Activated CD8-positive, alpha-beta memory T cell treated with anti-CD3 and anti-CD28 coated beads, Interleukin-2, amount 50 U/mL, for 24 hours (primary cell): ENCODE results near the gene ST6GALNAC2.
"Not testable (repeated sequence)": the region's sequence is repeated elsewhere in the genome, so short reads cannot be mapped to it uniquely, and the experiment has no call there.

ENCODE experiments used
- DNase-seq: peaks from one replicate; pipeline ENCODE4 v3.0.0-alpha.2; 2020; ENCODE audit errors: extremely low read depth

ST6GALNAC2 gene

GRCh38 chr17:76540381-76541300, 45.0 kb downstream of the ST6GALNAC2 start:
- no peak for DNase-seq

DNA sequence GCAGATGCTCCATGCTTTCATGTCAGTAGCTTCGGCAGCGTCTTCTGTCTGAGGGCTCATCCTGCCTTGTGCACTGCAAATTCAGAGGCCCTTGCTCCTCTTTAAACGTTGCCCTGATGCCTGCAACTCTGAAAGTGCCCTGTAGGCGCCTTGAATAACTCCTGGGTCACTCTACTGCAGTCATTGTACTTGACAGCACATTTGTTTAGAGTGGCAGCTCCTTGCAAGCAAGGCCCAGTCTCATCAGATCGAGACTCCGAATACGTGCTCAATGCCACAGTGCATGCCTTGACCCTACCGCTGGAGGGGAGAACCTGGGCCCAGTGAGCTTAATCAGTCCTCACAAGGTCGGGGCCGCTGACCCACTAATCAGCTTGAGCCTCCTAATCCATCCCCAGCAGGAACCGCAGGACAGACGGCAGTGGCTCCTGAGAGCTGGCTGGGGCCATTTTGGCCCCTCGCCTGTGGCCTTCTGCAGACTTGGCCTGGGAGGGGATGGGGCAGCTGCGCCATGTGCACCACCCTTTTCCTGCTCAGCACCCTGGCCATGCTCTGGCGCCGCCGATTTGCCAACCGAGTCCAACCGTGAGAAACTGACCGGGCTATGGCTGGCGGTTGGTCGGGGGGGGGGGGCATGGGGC, 45.9 kb downstream of the ST6GALNAC2 start, which contains the start of gene PRCD:
Gene PRCD, plus strand, starts transcription at position 414 of the 641 bp plus-strand sequence. Its CDS starts 98 bp downstream, at position 512.
- no peak for DNase-seq

DNA sequence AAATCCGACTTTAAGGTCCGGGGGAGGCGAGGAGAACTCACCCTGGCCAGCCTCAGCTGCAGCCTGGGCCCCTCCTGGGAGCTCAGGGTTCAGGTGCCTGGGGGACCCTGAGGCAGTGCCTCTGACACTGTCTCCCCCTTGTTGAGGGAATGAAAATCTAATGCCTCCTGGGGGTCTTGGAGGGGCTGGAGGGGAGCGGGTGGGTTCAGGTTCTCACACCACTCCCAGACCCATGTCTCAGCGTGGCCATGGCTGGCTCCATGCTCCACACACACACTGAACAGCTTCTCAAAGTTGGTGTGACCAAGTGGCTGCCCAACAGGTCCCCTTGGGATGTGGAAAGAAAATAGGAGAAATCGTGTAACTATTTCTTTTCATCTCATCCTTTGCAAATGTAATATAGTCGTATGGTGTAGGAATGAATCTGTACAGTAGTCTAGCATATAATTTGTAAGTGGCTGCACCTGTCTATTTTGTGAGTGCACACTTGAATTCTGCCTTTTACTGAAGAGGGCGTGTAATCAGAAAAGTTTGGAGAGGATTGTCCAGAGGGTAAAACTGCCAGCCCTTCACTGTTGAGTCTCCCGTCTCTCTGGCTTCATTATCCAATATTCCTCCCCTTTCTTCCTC, 46.6 kb downstream of the ST6GALNAC2 start:
- DNase-seq = no peak

DNA sequence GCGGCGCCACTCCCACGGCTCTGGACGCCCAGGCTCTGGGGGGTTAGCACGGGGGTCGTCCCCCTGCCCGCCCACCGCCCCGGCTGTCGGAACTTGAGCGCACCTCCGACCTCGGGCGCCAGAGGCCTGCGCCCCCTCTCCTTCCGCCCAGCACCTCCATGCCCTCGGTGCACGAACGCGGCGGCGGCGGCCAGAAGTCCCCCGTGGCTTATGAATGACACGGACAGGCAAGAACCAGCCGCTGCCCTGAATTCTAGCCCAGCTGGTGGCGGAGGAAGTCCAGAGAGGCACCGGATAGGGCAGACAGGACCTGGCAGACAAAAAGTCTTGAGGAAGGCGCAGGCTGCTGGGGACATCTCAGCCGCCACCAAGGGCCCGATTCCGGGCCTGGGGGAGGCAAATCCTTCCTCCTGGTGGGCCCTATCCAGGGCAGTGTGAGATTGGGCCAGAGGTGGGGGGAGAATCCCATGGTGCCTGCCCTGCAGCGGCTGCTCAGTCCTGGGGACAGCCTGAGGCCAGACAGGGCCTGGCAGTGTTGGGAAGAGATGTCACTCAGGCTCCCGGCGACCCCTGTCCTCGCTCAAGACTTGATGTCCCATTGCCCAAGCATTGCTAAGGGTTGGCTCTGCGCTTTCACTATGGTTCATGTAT, 47.3 kb downstream of the ST6GALNAC2 start:
- no peak for DNase-seq

GRCh38 chr17:76537578-76538280, 47.9 kb downstream of the ST6GALNAC2 start, which contains the start of gene CYGB:
CYGB (minus strand) TSS chr17:76537709; CDS start chr17:76537542, 167 bp downstream.
- no peak for DNase-seq

DNA sequence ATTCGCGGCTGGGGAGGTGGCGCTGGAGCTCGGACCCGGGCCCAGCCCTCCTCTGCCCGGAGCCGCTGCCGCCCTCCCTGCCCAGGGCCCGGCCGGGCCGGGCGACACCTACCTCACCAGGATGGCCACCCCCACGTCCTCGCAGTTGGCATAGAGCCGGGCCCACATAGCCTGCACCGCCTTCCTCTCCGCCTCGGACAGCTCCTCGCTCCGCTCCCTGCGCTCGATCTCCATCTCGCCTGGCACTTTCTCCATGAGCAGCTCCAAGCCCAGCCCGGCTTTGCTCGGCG, 48.4 kb downstream of the ST6GALNAC2 start:
- no peak for DNase-seq

- no peak for DNase-seq
Measured at GRCh38 chr17:76536511-76537287, 49.0 kb downstream of the ST6GALNAC2 start.

GRCh38 chr17:76535788-76536510, 49.7 kb downstream of the ST6GALNAC2 start:
- DNase-seq = no peak

GRCh38 chr17:76534831-76535732, 50.6 kb downstream of the ST6GALNAC2 start:
- DNase-seq = no peak

DNA sequence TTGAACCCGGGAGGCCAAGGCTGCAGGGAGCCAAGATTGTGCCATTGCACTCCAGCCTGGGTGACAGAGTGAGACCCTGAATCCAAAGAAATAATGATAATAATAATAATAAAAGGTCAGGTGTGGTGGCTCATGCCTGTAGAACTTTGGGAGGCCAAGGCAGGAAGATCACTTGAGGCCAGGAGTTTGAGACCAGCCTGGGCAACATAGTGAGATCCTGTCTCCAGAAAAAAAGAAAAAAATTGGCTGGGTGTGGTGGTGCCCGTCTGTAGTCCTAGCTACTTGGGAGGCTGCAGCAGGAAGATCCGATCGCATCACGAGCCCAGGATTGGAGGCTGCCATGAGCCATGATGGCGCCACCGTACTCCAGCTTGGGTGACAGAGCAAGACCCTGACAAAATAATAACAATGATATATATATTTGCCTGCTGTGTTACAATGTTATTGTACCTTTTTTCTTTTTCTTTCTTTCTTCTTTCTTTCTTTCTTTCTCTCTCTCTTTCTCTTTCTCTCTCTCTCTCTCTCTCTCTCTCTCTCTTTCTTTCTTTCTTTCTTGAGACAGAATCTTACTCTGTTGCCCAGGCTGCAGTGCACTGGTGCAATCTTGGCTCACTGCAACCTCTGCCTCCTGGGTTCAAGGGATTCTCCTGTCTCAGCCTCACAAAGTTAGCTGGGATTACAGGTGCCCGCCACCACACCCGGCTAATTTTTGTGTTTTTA, 51.9 kb downstream of the ST6GALNAC2 start:
- DNase-seq = not testable (repeated sequence)

GRCh38 chr17:76532072-76532651, 53.5 kb downstream of the ST6GALNAC2 start:
- no peak for DNase-seq

- no peak for DNase-seq
Measured at GRCh38 chr17:76531486-76532038, 54.1 kb downstream of the ST6GALNAC2 start.

GRCh38 chr17:76530811-76531485, 54.7 kb downstream of the ST6GALNAC2 start:
- no peak for DNase-seq

DNA sequence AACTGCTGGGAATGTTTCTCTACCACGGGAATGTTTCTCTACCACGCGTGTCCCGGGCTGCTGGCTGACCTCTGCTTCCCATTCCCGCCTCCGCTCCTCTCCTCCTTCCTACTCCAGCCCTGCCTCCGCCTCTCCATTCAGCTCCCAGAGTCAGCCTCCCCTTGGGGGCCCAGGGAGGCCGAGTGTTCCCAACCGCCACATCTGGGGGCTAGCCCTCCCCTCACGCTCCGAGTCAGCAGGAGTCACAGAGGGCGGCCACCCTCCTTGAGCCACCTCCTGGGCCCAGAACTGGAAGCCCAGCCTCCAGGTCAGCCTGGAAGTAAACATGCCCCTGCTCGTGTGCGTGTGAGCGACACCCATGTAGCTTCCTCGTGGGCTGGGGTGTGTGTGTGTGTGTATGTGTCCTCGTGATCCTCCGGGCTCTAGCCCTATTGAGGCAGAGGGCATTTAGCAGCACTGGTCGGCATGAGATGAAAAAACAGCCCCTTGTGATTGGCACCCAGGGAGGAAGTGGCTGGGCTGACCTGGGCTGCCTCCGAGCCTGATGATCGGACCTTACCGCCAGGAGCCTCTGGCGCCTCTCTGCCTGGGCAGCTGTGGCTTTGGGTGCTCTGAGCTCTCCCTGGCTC, 55.5 kb downstream of the ST6GALNAC2 start:
- no peak for DNase-seq

- no peak for DNase-seq
Measured at GRCh38 chr17:76529224-76530094, 56.2 kb downstream of the ST6GALNAC2 start.
